OCI-LY7 (cell line): ENCODE data around the gene KCNB1. TPM values are rescaled to one million over a fixed set of nuclear protein-coding genes. Genes with fewer than 3 reads are reported as not detected.
A peak's percentile ranks its signal among the peaks of the same experiment; 100 is the strongest.

Experiments
- BruUV-seq: library from RNA; stranded (reverse); fragments of 400-500 nt; replicated peaks from 2 replicates; lab custom pipeline; 2021; lab: Mats Ljungman, UMichigan
- CTCF ChIA-PET: fragments of 300-600 bp; sonication (Branson Sonifier 250); formaldehyde crosslinking; loops from one replicate; lab custom pipeline; 2022; ENCODE audit warnings: antibody characterized with exemption; ENCODE audit not compliant: unreplicated experiment; lab: Charles Lee
- POLR2A ChIA-PET: fragments of 300-600 bp; sonication (Branson Sonifier 250); formaldehyde crosslinking; loops from one replicate; lab custom pipeline; 2022; ENCODE audit warnings: antibody characterized with exemption; lab: Charles Lee
- DNase-seq: peaks from one replicate; pipeline ENCODE4 v3.0.0-alpha.2; 2015; ENCODE audit warnings: low spot score
- H2AFZ ChIP-seq: fragments of 200-600 bp; sonication (generic), shearing (Covaris generic); 2 replicates; pipeline ENCODE4 v1.6.1; 2014; ENCODE audit warnings: mild to moderate bottlenecking, antibody characterized with exemption, low read length, moderate library complexity
- H3K27ac ChIP-seq: fragments of 200-600 bp; sonication (generic); 2 replicates; pipeline ENCODE4 v1.5.1; 2014; ENCODE audit warnings: mixed run types, low read depth, mild to moderate bottlenecking, moderate library complexity, low read length, inconsistent platforms; ENCODE audit not compliant: poor library complexity, severe bottlenecking
- H3K36me3 ChIP-seq: fragments of 200-600 bp; sonication (generic); 2 replicates; pipeline ENCODE4 v1.6.1; 2014; ENCODE audit warnings: mild to moderate bottlenecking, antibody characterized with exemption, low read length, moderate library complexity, mixed read lengths; ENCODE audit not compliant: insufficient read depth
- H3K4me1 ChIP-seq: fragments of 200-600 bp; sonication (generic); 2 replicates; pipeline ENCODE4 v1.5.1; 2014; ENCODE audit warnings: mild to moderate bottlenecking, low read length; ENCODE audit not compliant: insufficient read depth, poor library complexity, severe bottlenecking
- H3K4me2 ChIP-seq: fragments of 200-600 bp; sonication (generic); 2 replicates; pipeline ENCODE4 v1.6.1; 2014; ENCODE audit warnings: mild to moderate bottlenecking, low read length
- H3K4me3 ChIP-seq: fragments of 200-600 bp; sonication (generic); 2 replicates; pipeline ENCODE4 v1.5.1; 2014; ENCODE audit warnings: mild to moderate bottlenecking, low read depth, low read length; ENCODE audit not compliant: poor library complexity, severe bottlenecking
- H3K79me2 ChIP-seq: fragments of 200-600 bp; sonication (generic); 2 replicates; pipeline ENCODE4 v1.6.1; 2016; ENCODE audit warnings: low read depth, mild to moderate bottlenecking, low read length, moderate library complexity, mixed read lengths; ENCODE audit not compliant: insufficient read depth
- H3K9me2 ChIP-seq: fragments of 200-600 bp; sonication (generic); 2 replicates; pipeline ENCODE4 v1.6.1; 2016; ENCODE audit warnings: mild to moderate bottlenecking, low read length, mixed read lengths; ENCODE audit not compliant: insufficient read depth
- H3K9me3 ChIP-seq: fragments of 200-600 bp; sonication (generic); 2 replicates; pipeline ENCODE4 v1.6.1; 2014; ENCODE audit warnings: mild to moderate bottlenecking, mixed run types, low read length, mixed read lengths
- H4K20me1 ChIP-seq: fragments of 200-600 bp; sonication (generic); 2 replicates; pipeline ENCODE4 v1.6.1; 2014; ENCODE audit warnings: mild to moderate bottlenecking, antibody characterized with exemption, low read length, moderate library complexity, mixed read lengths; ENCODE audit not compliant: insufficient read depth
- EZH2phosphoT487 ChIP-seq: fragments of 200-600 bp; sonication (generic); IDR thresholded peaks from 2 replicates; pipeline ENCODE4 v1.6.1; 2018; ENCODE audit warnings: low read depth, borderline replicate concordance, mild to moderate bottlenecking, mixed run types, antibody characterized with exemption, low read length, moderate library complexity, mixed read lengths
- intact Hi-C: fragments of 100-400 bp; cut with micrococcal nuclease; formaldehyde crosslinking; loops from one replicate; pipeline ENCODE4 v1.10.0; 2022; ENCODE audit not compliant: unreplicated experiment
- total RNA-seq, 2 experiments: library from RNA; depleted of rRNA in 1 of 2; stranded (reverse); fragments of >200 nt in 1 of 2; shearing (Covaris generic) in 1 of 2; gene quantifications; 2 replicates each; pipeline ENCODE4 v1.2.3, GENCODE V29; 2014 to 2022
- TF ChIP-seq, protein P1 (sequence below): fragments of 200-600 bp; sonication (generic); conservative IDR thresholded peaks from 2 replicates; pipeline ENCODE4 v1.5.1; 2014; ENCODE audit warnings: mild to moderate bottlenecking, antibody characterized with exemption, low read length, moderate library complexity, mixed read lengths

The KCNB1 gene
- total RNA-seq, 2 experiments from 2014 or later, result not detected

DNA sequence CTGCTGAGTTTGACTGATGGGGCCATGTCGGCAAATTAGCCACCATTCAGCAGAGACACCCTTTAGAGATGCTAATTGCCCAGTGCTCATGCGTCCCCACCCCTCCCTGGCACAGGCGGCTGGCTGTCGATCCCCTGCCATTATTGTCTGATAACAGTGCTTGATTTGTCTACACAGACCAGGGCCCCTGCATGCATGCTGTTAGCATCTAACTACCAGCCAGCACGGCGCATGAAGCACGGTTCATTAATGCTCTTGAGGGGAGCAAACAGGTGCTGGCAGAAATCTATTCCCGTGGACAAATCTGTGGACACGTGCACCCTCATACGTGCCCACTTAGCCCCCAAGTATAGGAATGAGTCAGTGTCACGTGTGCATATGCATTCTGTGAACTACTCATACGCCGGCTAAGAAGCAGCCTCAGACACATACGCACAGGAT is 32.2 kb downstream of the KCNB1 start:
- ChIA-PET CTCF (no interaction called here), POLR2A (no interaction called here)
- Histone ChIP-seq H3K4me1 (no peaks in the 10 kb centered on the region), H3K9me3 (no peaks in the 10 kb centered on the region), H4K20me1 (no peaks in the 10 kb centered on the region), H3K4me2 (no peak overlapping the region), H3K36me3 (no peaks in the 10 kb centered on the region), H3K79me2 (no peaks in the 10 kb centered on the region), H2AFZ (no peak overlapping the region), H3K4me3 (no peak overlapping the region), H3K9me2 (no peaks in the 10 kb centered on the region), H3K27ac (no peak overlapping the region)
- no TSS peak for BruUV-seq
- DNase-seq, result no peak
- intact Hi-C loops, result no loop called here
- TF ChIP-seq, protein P1, sequence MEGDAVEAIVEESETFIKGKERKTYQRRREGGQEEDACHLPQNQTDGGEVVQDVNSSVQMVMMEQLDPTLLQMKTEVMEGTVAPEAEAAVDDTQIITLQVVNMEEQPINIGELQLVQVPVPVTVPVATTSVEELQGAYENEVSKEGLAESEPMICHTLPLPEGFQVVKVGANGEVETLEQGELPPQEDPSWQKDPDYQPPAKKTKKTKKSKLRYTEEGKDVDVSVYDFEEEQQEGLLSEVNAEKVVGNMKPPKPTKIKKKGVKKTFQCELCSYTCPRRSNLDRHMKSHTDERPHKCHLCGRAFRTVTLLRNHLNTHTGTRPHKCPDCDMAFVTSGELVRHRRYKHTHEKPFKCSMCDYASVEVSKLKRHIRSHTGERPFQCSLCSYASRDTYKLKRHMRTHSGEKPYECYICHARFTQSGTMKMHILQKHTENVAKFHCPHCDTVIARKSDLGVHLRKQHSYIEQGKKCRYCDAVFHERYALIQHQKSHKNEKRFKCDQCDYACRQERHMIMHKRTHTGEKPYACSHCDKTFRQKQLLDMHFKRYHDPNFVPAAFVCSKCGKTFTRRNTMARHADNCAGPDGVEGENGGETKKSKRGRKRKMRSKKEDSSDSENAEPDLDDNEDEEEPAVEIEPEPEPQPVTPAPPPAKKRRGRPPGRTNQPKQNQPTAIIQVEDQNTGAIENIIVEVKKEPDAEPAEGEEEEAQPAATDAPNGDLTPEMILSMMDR, result no peak
- no peak for TF ChIP-seq EZH2phosphoT487

DNA sequence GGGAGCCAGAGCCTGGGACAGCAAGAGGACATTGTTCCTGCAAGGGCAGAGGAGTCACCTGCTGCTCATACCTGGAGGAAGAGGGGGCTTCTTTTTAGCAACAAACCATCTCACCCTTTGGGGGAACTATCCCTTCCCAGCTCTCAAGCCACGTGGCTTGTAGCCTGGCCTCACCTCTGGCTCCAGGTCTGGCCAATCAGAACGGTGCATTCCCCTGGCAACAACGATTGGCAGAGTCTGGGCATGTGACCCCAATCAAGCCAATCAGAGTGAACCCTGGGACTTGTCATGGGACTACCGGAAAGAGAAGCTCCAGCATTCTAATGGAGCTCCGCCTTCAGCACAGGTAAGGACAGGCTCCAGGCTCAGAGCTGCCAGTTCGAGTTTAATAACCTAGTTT is 33.6 kb downstream of the KCNB1 start:
- Histone ChIP-seq H2AFZ (peak overlapping the region; percentile 30; the same call in 1 of the 2 replicates), H3K9me2 (no peaks in the 10 kb centered on the region), H3K4me2 (no peak overlapping the region), H3K27ac (no peak overlapping the region), H3K79me2 (no peaks in the 10 kb centered on the region), H3K9me3 (no peaks in the 10 kb centered on the region), H3K4me3 (no peak overlapping the region), H3K36me3 (no peaks in the 10 kb centered on the region), H4K20me1 (no peaks in the 10 kb centered on the region), H3K4me1 (no peaks in the 10 kb centered on the region)
- ChIA-PET CTCF (no interaction called here), POLR2A (no interaction called here)
- TF ChIP-seq, protein P1, result no peak
- no peak for TF ChIP-seq EZH2phosphoT487
- no TSS peak for BruUV-seq
- intact Hi-C loops, result no loop called here
- DNase-seq, result peak; percentile 5

DNA sequence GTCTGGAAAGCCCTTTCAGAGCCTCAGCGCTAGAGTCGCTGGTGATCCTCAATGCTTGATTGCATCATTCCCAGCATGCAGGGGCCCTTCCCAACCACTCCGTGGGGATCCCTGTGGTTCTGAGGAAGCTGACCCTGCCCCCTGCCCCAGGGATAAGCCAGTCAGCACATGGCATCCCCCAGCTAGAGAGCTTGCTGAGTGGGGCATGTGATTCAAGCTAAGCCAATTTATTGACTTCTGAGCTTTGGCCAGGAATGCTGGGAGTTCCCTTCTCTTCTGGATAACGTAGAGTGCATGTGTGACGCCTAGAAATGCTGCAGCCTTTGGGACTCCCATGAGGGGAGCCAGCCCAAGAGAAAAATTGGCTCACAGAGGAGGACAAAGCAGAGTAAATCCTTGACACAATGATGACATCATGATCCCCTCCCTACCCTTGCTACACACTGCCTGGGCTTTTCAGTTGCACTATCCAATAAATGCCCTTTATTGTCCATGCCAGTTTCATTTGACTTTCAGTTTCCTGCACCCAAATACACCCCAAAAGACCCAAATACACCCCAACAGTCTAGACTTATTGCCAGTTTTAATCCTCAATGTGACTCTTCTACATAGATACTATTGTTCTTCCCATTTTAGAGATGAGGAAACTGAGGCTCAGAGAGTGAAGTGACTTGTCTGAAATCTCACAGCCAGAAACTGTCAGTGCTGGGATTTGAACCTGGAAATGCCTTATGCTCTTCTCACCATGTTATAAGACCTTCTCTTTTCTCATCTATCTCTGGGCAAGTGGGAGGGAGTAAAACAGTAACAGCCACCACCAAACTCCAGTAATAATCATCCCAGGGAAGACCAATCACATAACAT is 34.3 kb downstream of the KCNB1 start:
- Histone ChIP-seq H3K9me3 (no peaks in the 10 kb centered on the region), H3K4me1 (no peaks in the 10 kb centered on the region), H4K20me1 (no peaks in the 10 kb centered on the region), H3K4me2 (no peak overlapping the region), H2AFZ (peak overlapping the region; percentile 30; the same call in 1 of the 2 replicates), H3K36me3 (no peaks in the 10 kb centered on the region), H3K4me3 (no peak overlapping the region), H3K9me2 (no peaks in the 10 kb centered on the region), H3K27ac (no peak overlapping the region), H3K79me2 (no peaks in the 10 kb centered on the region)
- DNase-seq, result no peak
- intact Hi-C loops, result no loop called here
- TF ChIP-seq EZH2phosphoT487, result no peak
- BruUV-seq, result no TSS peak
- CTCF ChIA-PET, result no interaction called here
- POLR2A ChIA-PET, result no interaction called here
